ENCODE results near the gene RNPS1.
"Not testable (repeated sequence)": the region's sequence is repeated elsewhere in the genome, so short reads cannot be mapped to it uniquely, and the experiment has no call there.

RNPS1 gene

GRCh38 chr16:2284001-2284770 is 16.3 kb upstream of the RNPS1 start:
- no peak overlapping the region for H3K4me3 ChIP-seq (ENCODE audit: low read length)
- no peak for DNase-seq (ENCODE audit: low read depth, low spot score)

GRCh38 chr16:2282866-2283555 is 15.1 kb upstream of the RNPS1 start:
- DNase-seq (ENCODE audit: low read depth, low spot score): no peak
- no peak overlapping the region for H3K4me3 ChIP-seq (ENCODE audit: low read length)

- H3K4me3 ChIP-seq (ENCODE audit: low read length): no peak overlapping the region
- DNase-seq (ENCODE audit: low read depth, low spot score): no peak
These were observed 14.3 kb upstream of the RNPS1 start for GRCh38 chr16:2282262-2282661.

- no peak overlapping the region for H3K4me3 ChIP-seq (ENCODE audit: low read length)
- DNase-seq (ENCODE audit: low read depth, low spot score): no peak
These were observed 13.1 kb upstream of the RNPS1 start for GRCh38 chr16:2280981-2281542.

- no peak for DNase-seq (ENCODE audit: low read depth, low spot score)
- H3K4me3 ChIP-seq (ENCODE audit: low read length): no peak overlapping the region
These were observed 12.5 kb upstream of the RNPS1 start for GRCh38 chr16:2280461-2280860.

GRCh38 chr16:2278956-2279800 is 11.3 kb upstream of the RNPS1 start:
- no peak for DNase-seq (ENCODE audit: low read depth, low spot score)
- H3K4me3 ChIP-seq (ENCODE audit: low read length): no peak overlapping the region

- DNase-seq (ENCODE audit: low read depth, low spot score): no peak
- H3K4me3 ChIP-seq (ENCODE audit: low read length): no peak overlapping the region
These were observed 10.3 kb upstream of the RNPS1 start for GRCh38 chr16:2278272-2278608.

GRCh38 chr16:2277466-2278271 is 9.7 kb upstream of the RNPS1 start:
- DNase-seq (ENCODE audit: low read depth, low spot score): no peak
- no peak overlapping the region for H3K4me3 ChIP-seq (ENCODE audit: low read length)

- DNase-seq (ENCODE audit: low read depth, low spot score): no peak
- H3K4me3 ChIP-seq (ENCODE audit: low read length): no peak overlapping the region
These were observed 8.7 kb upstream of the RNPS1 start for GRCh38 chr16:2276368-2277195.

GRCh38 chr16:2275476-2276367 is 7.8 kb upstream of the RNPS1 start:
- no peak for DNase-seq (ENCODE audit: low read depth, low spot score)
- no peak overlapping the region for H3K4me3 ChIP-seq (ENCODE audit: low read length)

- no peak overlapping the region for H3K4me3 ChIP-seq (ENCODE audit: low read length)
- no peak for DNase-seq (ENCODE audit: low read depth, low spot score)
These were observed 6.0 kb upstream of the RNPS1 start for GRCh38 chr16:2273931-2274330.

- no peak for DNase-seq (ENCODE audit: low read depth, low spot score)
- H3K4me3 ChIP-seq (ENCODE audit: low read length): no peak overlapping the region
These were observed 5.6 kb upstream of the RNPS1 start for GRCh38 chr16:2273484-2273883.

GRCh38 chr16:2271848-2272461 is 4.0 kb upstream of the RNPS1 start:
- no peak for DNase-seq (ENCODE audit: low read depth, low spot score)
- no peak overlapping the region for H3K4me3 ChIP-seq (ENCODE audit: low read length)

- H3K4me3 ChIP-seq (ENCODE audit: low read length): no peak overlapping the region
- DNase-seq (ENCODE audit: low read depth, low spot score): no peak
These were observed 2.9 kb upstream of the RNPS1 start for GRCh38 chr16:2270588-2271470.

GRCh38 chr16:2270070-2270462 is 2.1 kb upstream of the RNPS1 start:
- H3K4me3 ChIP-seq (ENCODE audit: low read length): no peak overlapping the region
- no peak for DNase-seq (ENCODE audit: low read depth, low spot score)

- H3K4me3 ChIP-seq (ENCODE audit: low read length): peak overlapping the region; percentile 78
- not testable (repeated sequence) for DNase-seq (ENCODE audit: low read depth, low spot score)
These were observed 417 bp downstream of the RNPS1 start for GRCh38 chr16:2267505-2267912.

Measured in Jurkat, Clone E6-1 (cell line).